ENCODE measurements around the gene B4GALT5.

Gene B4GALT5

GRCh38 chr20:49644980-49645565 is 68.6 kb downstream of the B4GALT5 start:
- DNase-seq (ENCODE audit: low read depth), result no peak
- TF ChIP-seq CTCF (IDR thresholded peaks at IDR 0.05; ENCODE audit: insufficient read depth, low read depth, low read length, missing control alignments), result no peak
- no peak overlapping the region for H3K4me3 ChIP-seq (ENCODE audit: low read depth, low read length)

GRCh38 chr20:49642816-49643215 is 70.9 kb downstream of the B4GALT5 start:
- TF ChIP-seq CTCF (IDR thresholded peaks at IDR 0.05; ENCODE audit: insufficient read depth, low read depth, low read length, missing control alignments), result no peak
- DNase-seq (ENCODE audit: low read depth), result no peak
- H3K4me3 ChIP-seq (ENCODE audit: low read depth, low read length), result no peak overlapping the region

- no peak for TF ChIP-seq CTCF (IDR thresholded peaks at IDR 0.05; ENCODE audit: insufficient read depth, low read depth, low read length, missing control alignments)
- H3K4me3 ChIP-seq (ENCODE audit: low read depth, low read length), result no peak overlapping the region
- DNase-seq (ENCODE audit: low read depth), result no peak
These were observed 71.7 kb downstream of the B4GALT5 start for GRCh38 chr20:49641683-49642656.

GRCh38 chr20:49637046-49637637 is 76.5 kb downstream of the B4GALT5 start:
- no peak overlapping the region for H3K4me3 ChIP-seq (ENCODE audit: low read depth, low read length)
- no peak for TF ChIP-seq CTCF (IDR thresholded peaks at IDR 0.05; ENCODE audit: insufficient read depth, low read depth, low read length, missing control alignments)
- DNase-seq (ENCODE audit: low read depth), result no peak

GRCh38 chr20:49636447-49636846 is 77.2 kb downstream of the B4GALT5 start:
- no peak for DNase-seq (ENCODE audit: low read depth)
- H3K4me3 ChIP-seq (ENCODE audit: low read depth, low read length), result no peak overlapping the region
- no peak for TF ChIP-seq CTCF (IDR thresholded peaks at IDR 0.05; ENCODE audit: insufficient read depth, low read depth, low read length, missing control alignments)

GRCh38 chr20:49635866-49636265 is 77.8 kb downstream of the B4GALT5 start:
- H3K4me3 ChIP-seq (ENCODE audit: low read depth, low read length), result no peak overlapping the region
- DNase-seq (ENCODE audit: low read depth), result no peak

More at GRCh38 chr20:49635866-49636265, 77.8 kb downstream of the B4GALT5 start:
- no peak for TF ChIP-seq CTCF (IDR thresholded peaks at IDR 0.05; ENCODE audit: insufficient read depth, low read depth, low read length, missing control alignments)

Measured in GM12865 (cell line).